A172 (cell line): ENCODE measurements around the gene SLK. TPM values are rescaled to one million over a fixed set of nuclear protein-coding genes. Genes with fewer than 3 reads are reported as not detected.

ENCODE experiments used
- DNase-seq: peaks from one replicate; pipeline ENCODE4 v3.0.0-alpha.2; 2015; ENCODE audit warnings: low spot score
- total RNA-seq: library from RNA; depleted of rRNA; stranded (reverse); fragments of >200 nt; shearing (Covaris generic); gene quantifications from 2 replicates; pipeline ENCODE4 v1.2.3, GENCODE V29; 2014; rRNA removed

The SLK gene
- total RNA-seq, 1 experiment from 2014 or later: 61.5 TPM

- no peak for DNase-seq
Observed at GRCh38 chr10:104052431-104052830, 85.5 kb downstream of the SLK start.

DNA sequence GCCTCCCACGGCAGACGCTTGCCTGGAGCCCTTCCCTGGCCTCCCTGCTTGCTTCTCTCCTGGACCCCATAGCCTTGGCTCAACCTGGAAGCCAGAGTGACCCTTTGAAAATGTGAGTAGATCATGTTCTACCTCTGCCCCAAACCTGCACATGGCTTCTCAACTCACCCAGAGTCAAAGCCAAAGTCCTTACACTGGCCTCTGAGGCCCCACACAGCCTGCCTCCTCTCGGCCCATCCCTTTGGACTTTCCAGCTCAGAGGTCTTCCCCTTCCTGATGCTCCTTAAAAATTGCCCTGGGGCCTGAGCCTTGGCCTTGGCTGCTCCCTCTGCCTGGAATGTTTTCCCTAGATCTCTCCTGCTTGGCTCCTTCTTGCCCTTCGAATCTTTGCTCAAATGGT lies 86.3 kb downstream of the SLK start:
- DNase-seq: no peak

- peak; percentile 91 for DNase-seq
Observed at GRCh38 chr10:104054430-104054829, 87.5 kb downstream of the SLK start.

DNA sequence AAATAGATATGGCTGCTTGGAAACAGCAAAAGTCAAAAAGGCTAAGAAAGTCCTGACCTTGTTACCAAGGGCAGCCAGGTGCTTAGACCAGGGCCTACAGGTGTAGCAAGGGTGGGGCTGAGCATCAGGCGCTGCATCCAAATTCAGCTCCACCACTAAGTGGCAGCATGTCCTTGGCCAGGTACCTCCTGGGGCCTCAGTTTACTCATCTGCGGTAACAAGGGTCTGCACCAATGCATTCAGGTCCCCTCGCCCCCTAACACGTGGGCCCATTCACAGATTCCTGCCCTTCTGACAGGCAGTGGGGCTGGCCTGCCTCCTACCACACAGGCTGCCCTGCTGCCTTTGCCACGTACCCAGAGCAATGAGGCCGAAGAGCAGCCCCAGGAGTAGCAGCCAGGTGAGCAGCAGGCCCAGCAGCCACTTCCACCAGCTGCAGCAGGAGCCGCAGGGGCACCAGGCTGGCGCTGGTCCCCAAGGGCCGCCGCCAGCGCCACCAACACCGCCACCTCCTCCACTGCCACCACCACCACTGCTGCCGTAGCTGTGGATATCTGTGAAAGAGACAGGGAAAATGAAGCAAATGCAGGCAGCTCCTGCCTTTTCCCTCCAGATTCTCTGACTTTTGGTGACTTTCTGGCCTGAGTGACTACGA lies 89.8 kb downstream of the SLK start:
- no peak for DNase-seq

- DNase-seq: no peak
Observed at GRCh38 chr10:104057717-104058116, 90.8 kb downstream of the SLK start.

- DNase-seq: no peak
Observed at GRCh38 chr10:104059364-104059763, 92.4 kb downstream of the SLK start.

GRCh38 chr10:104061196-104061595 lies 94.3 kb downstream of the SLK start:
- no peak for DNase-seq

- no peak for DNase-seq
Observed at GRCh38 chr10:104065748-104066147, 98.8 kb downstream of the SLK start.

- no peak for DNase-seq
Observed at GRCh38 chr10:104066945-104067344, 100.0 kb downstream of the SLK start.

GRCh38 chr10:104067525-104067924 lies 100.6 kb downstream of the SLK start:
- DNase-seq: no peak

GRCh38 chr10:104069613-104070012 lies 102.7 kb downstream of the SLK start:
- no peak for DNase-seq

- DNase-seq: no peak
Observed at GRCh38 chr10:104072786-104073185, 105.8 kb downstream of the SLK start.

GRCh38 chr10:104074505-104074904 lies 107.6 kb downstream of the SLK start:
- no peak for DNase-seq

DNA sequence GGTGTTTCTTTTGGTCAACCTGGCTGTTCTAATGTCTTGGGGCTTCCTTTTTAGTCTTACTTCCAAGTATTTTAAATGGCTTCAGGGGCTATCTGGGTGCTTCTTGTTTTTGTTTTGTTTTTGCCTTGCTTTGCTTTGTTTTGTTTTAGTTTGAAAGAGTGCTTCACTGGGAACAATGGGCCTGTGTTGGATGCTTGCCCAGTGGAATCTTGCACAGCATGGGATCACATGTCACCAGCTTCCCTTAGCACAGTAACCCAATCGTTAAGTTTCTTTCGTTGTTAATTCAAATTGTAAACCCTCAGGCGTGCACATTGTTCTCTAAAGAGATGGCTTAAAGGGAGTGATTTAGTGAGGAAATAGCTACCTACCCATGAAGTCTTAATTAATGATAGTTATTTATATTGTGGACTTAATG lies 109.8 kb downstream of the SLK start:
- peak; percentile 59 for DNase-seq

- peak; percentile 38 for DNase-seq
Observed at GRCh38 chr10:104077247-104077646, 110.3 kb downstream of the SLK start.

DNA sequence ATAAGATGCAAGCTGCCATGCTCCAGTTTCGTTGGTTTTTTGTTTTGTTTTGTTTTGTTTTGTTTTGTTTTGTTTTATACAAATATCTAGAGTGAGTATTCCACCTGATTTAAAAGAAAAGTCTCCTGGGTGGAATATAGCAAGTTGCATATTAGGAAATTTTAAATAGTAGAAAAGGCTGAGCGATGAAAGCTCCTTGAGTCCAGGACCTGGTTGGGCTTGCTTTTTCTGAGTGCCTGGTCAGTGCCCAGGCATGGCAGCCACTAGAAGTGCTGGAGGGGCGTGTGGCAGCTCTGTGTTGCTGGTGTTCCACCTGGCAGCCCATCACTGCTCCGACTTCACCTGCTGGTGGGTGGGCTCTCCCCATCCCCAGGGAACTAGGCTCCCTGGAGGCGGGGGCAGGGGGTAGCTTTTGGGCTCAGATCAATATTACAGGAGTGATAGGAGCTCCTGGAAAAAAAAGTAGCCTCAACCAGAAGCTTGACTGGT lies 110.8 kb downstream of the SLK start:
- DNase-seq: no peak

Other genes with a start within 250 kb of the SLK start
- gene SH3PXD2A, start 111.6 kb upstream of the SLK start, total RNA-seq: 1.7 and 2.0 TPM in 2 replicates
- gene STN1, start 49.0 kb upstream of the SLK start, total RNA-seq: 33.1 and 43.8 TPM in 2 replicates
- 0.79 and 2.4 TPM in 2 replicates for gene COL17A1, start 118.7 kb downstream of the SLK start, total RNA-seq
- 16.8 and 18.6 TPM in 2 replicates for gene SFR1, start 155.0 kb downstream of the SLK start, total RNA-seq